Inferior parietal cortex (tissue), 1 donor: ENCODE results near the gene RALB.
A peak's percentile ranks its signal among the peaks of the same experiment; 100 is the strongest.
"Not testable (repeated sequence)": the region's sequence is repeated elsewhere in the genome, so short reads cannot be mapped to it uniquely, and the experiment has no call there.

Experiments
- DNase-seq: peaks from one replicate; pipeline ENCODE4 v3.0.0-alpha.2; 2016; ENCODE audit errors: extremely low spot score

RALB gene

GRCh38 chr2:120243211-120243610 is 9.4 kb upstream of the RALB start:
- DNase-seq: no peak

GRCh38 chr2:120243875-120244553 is 8.6 kb upstream of the RALB start:
- no peak for DNase-seq

DNA sequence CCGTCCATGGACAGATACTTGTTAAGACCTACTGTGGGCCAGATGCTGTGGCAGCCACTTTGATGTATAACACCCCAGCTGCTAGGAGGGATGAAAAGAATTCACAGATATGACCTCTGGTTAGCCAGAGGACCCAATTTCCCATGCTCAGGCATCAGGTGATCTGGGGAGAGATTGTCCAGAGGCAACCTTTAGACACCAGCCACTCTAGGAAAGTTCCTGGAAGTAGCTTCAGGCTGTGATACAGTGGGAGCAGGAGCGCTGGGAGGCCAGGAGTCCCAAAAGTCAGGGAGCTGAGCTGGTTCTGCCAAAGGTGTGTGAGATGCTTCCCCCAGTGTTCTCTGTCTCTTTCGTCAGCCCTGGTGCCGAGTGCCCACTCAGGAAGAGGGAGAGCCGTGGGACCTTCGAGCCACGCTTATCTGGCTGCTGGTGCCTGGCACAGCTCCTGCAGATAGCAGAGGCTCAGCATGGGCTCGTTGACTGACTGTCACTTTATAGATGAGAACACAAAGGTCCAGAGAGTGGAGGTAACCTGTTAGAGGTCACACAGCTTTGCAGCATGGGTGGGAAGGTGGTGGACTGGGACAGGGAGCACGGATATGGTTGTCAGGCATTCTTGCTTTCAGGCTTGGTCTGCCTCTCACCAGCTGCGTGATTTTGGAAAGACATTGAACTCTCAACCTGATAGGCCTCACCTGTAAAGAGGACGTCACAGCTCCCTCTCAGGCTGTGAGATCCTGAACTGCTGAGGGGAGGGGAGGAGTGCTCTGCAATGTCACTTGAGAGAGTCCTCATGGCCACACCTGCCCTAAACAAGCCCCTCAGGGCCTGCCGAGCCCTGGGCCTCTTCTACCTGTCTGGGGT is 7.8 kb upstream of the RALB start:
- no peak for DNase-seq

DNA sequence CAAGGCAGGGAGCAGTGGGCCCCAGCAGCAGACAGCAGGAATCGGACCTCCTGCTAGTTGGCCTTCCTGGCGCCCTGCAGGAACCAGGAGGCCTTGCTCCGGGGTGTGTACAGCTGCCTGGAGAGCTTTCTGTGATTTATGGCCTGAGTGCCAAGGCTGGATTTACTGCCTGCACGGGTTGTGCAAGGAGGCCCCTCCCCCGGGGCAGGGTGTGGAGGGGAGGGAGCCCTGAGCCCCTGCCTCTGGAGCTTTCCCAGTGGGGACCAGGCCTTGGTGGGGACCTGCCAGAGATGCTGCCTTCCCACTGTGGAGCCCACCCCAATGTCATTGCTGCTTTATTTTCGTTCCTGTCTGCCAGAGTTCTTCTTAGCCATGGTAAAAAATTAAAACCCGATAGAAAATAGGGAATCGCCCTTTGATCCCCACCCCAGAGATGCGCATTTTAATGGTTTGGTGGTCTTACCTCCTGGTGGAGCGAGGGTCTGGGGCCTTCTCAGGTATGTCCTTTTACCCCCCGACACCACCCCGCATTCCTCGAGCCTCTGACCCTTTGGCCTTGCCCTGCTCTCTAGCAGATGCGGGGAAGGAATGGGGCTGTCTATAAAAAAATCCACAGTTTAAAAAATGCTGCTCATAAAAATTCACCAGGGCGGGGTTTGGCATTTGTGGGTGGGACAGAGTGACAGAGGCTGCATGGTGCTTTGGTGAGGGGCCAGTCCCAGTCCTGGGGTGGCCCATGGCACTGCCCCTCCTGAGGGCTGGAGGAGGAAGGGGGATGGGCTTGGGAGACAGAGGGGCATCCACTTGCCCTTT is 6.9 kb upstream of the RALB start:
- DNase-seq: no peak

GRCh38 chr2:120246546-120247300 is 5.9 kb upstream of the RALB start:
- DNase-seq: no peak

DNA sequence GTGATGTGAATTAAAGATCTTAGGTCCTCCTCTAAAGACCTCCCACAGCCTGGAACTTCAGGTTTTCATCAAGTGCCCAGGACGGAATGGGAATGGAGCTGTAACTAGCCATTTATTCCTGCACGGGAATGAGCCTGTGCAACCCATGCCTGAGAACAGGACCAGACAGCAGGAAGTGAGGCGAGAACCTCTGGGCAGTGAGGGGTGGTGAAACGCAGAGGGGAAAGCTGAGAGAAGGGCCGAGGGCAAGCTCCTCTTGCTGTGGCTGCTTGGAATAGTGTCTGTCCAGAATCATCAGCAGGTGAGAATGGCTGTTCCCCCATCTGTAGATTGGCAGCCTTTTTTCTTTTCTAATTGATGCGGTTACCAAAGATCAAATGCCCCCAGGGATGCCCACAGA is 4.8 kb upstream of the RALB start:
- no peak for DNase-seq

- DNase-seq: no peak
These were observed 2.0 kb upstream of the RALB start for GRCh38 chr2:120250640-120251039.

DNA sequence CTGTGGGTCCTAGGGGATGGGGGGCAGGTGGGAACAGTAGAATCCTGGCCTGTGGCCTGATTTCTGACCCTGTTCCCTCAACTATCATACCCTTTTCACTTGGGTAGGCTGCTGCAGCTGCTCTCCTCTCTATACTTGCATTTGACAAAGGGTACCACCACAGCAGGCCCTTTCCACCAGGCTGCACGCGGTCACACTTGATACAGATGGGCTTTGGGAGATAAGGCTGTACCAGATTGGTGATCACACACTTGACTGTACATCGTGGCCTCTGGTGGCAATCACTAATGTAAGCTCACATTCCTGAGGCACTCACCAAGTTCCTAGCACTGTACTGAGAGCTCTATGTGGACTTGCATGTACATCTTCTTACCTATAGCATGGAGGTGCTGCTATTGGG is 1.6 kb upstream of the RALB start:
- DNase-seq: no peak

- DNase-seq: peak; percentile 21
These were observed 800 bp upstream of the RALB start for GRCh38 chr2:120251880-120252224.

GRCh38 chr2:120253021-120253882 is 600 bp downstream of the RALB start:
- peak; percentile 67 for DNase-seq

DNA sequence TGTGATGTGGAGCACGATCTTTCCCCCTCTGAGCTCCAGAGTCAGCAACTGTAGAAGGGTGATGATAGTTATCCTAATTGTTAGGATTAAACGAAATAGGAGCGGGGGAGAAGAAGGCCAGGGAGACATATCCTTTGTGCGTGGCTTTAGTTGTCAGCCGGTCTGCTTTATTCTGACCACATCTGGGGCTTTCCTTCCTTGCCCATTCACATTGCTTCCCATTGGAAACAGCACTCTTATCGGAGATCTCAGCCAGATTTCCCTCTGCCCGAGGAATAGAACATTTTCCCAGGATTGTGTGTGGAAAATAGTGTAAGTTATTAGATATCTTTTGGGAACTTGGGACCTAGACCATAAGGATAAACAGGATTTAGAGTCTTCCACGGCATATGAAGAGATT is 1.5 kb downstream of the RALB start:
- no peak for DNase-seq

- no peak for DNase-seq
These were observed 2.4 kb downstream of the RALB start for GRCh38 chr2:120255071-120255470.

DNA sequence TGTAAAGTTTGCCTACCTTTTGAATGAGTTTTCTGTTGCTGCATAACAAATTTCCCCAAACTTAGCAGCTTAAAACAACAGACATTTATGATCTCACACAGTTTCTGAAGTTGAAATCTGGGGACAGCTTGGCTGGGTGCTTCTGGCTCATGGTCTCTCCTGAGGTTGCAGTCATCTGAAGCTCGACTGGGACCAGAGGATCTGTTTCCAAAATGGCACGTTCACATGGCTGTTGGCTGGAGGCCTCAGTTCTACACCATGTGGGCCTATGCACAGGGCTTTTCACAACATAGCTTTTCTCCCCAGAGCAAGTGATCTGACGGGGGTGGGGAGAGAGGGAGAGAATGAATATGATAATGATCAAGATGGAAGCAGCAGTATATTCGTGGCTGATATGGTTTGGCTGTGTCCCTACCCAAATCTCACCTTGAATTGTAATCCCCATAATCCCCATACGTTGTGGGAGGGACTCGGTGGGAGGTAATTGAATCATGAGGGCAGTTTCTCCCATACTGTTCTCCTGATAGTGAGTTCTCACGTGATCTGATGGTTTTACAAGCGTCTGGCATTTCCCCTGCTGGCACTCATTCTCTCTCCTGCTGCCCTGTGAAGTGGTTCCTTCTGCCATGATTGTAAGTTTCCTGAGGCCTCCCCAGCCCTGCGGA is 3.5 kb downstream of the RALB start:
- DNase-seq: no peak

DNA sequence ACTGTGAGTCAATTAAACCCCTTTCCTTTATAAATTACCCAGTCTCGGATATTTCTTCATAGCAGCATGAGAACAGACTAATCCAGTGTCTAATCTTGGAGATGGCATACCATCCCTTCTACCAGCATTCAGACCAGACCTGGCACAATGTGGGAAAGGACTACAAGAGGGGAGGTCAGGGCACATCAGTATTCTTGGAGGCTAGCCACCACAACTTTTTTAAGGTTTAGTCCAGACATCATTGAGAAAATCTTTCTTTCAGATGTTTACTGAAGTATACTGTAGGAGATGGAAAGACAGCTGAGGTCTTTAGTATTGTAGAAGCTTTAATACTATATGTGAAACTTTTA is 4.0 kb downstream of the RALB start:
- DNase-seq: no peak

- DNase-seq: no peak
These were observed 4.9 kb downstream of the RALB start for GRCh38 chr2:120257522-120257921.

DNA sequence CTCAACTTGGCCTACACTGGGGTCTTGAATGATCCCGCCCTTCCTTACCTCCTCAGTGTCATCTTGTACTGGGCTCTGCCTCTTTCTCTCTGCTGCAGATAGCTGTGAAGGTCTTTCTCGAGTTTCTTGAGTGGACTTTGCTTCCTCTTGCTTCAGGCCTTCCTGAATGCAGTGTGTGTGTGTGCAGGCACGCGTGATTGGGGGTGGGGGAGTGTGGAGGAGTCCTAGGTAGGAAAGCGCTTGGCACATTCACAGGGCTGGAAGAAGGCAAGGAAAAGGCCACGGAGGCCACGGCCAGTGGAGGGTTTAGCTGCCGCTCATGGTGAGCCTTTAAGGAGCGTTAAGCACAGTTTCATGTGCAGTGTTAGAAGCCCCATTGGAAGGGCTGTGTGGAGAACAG is 5.5 kb downstream of the RALB start:
- no peak for DNase-seq

DNA sequence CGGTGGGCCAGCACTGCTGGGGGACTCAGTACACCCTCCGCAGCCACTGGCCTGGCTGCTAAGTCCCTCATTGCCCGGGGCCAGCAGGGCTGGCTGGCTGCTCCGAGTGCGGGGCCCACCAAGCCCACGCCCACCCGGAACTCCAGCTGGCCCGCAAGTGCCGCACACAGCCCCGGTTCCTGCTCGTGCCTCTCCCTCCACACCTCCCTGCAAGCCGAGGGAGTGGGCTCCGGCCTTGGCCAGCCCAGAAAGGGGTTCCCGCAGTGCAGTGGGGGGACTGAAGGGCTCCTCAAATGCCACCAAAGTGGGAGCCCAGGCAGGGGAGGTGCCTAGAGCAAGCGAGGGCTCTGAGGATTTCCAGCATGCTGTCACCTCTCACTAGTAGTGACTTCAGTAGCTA is 7.3 kb downstream of the RALB start:
- DNase-seq: not testable (repeated sequence)

- DNase-seq: no peak
These were observed 8.1 kb downstream of the RALB start for GRCh38 chr2:120260736-120261135.

DNA sequence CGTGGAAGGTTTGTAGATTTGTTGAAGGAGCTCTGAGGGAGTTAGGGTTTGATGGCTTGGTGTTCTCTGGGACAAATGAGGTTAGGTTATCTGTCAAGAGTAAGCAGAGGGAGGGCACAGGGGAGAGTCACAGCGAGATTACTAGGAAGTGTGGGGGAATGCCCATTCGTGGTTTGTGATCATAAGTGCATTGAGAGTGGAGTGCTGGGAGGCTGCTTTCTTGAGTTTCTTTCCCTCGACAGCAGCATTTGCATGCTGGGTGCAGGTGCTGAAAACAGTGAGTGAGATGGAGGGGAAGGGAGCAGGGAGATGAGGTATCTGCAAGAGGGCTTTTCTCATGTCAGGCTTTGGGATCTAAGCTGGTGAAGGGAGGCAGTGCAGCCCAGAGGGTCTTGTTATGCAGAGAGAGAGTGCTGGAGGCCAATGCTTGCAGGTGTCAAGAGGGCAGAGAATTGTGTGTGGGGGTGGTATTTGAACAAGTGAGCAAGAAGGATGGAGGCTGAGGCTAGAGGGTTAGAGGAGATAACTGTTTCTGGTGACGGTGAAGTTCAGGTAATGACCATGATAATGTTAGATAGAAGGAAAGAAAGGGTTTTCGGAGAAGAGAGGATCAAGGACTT is 8.8 kb downstream of the RALB start:
- no peak for DNase-seq

DNA sequence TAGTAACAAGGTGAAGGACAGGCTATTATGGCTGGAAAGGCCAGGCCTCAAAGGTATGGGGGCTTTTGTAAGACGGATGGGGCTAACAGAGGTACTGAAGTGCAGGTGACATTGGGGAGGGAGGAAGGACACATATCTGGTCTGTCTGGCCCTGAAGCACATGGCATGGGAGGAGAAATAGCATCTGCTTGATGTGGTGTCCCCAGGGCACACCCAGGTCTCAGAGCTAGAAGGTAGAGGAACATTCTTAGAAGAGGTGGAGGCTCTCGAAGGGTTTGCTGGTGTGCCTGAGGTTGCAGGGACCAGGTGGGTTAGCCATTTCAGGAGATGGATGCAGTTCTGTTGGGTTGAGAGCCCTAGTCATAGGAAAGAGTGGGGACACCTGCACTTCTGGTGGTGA is 9.5 kb downstream of the RALB start:
- no peak for DNase-seq
